Globus pallidus (tissue), 1 donor: ENCODE measurements around the gene KRTAP10-7.
"Not testable (repeated sequence)": the region's sequence is repeated elsewhere in the genome, so short reads cannot be mapped to it uniquely, and the experiment has no call there.

Experiments used
- DNase-seq: peaks from one replicate; pipeline ENCODE4 v3.0.0-alpha.2; 2015; ENCODE audit warnings: low spot score

KRTAP10-7 gene

DNA sequence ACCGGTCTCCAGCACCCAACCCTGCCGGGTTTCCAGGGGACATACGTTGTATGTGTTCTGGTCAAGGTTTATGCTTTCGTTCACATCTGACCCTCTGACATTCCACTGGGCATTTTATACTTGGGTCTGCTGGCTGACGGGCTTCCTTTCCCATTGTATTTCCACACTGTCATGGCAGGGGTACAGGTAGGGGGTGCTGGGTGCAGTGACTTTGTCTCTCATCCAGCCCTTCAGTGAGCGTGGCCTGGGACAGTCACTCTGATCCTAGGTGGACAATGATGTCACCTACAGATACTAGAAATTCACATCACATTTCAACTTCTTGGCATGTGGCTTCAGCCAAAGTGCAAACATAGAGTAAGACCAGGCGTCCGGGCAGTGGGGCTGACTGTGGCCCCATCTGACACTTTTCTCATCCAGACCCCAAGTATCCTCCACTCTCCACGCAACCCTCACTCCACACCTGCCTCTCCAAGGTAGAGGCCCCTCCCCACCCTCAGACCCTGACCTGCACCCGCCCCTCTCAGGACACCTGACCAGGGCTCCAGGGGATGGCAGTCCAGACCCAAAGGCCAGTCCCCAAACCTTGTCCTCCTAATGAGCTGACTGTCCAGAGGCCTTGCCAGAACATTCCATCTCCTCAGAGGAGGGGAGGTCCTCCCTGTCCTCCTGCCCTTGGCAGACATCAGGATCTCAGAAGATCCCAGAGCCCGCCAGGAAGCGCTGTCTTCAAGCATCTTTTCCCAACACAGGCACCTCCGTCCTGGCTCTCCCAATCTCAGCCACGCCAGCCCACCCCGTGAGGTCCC lies 36.0 kb downstream of the KRTAP10-7 start:
- no peak for DNase-seq

DNA sequence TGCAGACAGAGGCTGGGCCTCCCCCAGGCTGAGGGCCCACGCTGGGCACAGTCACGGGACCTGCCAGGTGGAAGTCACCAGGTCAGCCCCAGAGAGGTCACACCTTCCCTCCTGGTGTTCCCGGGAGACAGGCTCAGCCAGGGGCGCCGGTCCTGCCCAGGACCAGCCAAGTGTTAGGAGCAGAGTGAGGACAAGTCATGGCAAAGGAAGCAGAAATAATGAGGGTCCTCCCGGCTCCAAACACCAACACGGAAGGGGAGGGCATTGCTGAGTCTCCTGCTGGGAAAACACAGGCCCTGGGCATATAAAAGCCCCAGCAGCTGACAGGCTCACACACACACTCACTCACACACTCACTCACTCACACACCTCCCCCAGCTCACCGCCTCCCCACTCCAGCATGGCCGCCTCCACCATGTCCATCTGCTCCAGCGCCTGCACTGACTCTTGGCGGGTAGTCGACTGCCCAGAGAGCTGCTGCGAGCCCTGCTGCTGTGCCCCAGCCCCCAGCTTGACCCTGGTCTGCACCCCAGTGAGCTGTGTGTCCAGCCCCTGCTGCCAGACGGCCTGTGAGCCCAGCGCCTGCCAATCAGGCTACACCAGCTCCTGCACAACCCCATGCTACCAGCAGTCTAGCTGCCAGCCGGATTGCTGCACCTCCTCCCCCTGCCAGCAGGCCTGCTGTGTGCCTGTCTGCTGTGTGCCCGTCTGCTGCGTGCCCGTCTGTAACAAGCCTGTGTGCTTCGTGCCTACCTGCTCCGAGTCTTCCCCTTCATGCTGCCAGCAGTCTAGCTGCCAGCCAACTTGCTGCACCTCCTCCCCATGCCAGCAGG lies 36.8 kb downstream of the KRTAP10-7 start, which contains the start of gene KRTAP10-10:
TSS of gene KRTAP10-10 (plus strand) at position 339 of the 833 bp plus-strand sequence. CDS start at position 401, 62 bp downstream.
- no peak for DNase-seq

DNA sequence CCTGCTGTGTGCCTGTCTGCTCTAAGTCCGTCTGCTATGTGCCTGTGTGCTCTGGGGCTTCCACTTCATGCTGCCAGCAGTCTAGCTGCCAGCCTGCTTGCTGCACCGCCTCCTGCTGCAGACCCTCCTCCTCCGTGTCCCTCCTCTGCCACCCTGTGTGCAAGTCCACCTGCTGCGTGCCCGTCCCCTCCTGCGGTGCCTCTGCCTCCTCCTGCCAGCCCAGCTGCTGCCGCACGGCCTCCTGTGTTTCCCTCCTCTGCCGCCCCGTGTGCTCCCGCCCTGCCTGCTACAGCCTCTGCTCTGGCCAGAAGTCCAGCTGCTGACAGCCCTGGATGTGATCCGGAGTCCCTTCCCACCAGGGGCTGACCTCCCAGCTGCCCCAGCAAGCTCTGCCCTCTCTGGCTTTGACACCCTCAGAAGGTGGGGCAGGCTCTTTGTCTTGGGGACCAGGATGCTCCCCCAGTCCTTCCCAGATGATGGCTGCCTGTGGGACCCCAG lies 37.5 kb downstream of the KRTAP10-7 start:
- DNase-seq: not testable (repeated sequence)

DNA sequence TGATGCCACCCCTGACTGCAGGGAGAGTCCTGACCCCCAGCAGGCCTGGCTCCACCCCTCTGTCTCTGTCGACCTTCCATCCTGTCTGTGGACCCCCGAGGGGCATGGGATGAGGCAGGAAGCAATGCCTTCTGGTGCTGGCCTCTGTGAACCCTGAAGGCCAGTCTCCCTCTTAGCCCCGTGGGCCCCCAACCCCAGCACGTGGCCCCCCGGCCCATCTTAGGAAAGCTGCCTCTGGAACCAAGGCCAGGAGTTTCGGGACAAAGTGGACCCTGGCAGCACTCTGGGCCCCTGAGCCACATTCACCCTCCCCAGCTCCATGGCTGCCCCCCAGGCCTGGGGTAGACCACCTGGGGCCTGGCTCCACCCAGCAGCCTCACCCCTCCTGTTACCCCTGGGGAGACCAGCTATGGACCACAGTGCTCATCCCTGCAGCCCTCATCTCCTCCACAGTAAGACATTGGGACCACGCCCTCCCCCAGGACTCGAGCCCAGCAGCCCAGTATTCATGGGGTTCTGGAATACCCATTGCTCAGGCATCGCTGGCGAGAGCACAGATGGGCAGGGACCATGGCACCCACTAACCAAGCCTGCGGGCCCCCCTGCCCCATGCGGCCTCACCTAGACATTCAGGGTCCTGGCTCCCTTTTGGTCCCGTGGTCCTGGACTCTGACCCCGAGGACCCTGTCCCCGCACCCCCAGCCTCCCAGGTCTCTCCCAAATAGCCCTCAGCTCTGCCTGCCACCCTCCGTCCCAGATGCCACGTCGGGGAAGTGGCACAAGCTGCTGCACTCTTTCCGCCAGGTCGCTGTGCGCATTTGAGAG lies 38.3 kb downstream of the KRTAP10-7 start:
- DNase-seq: not testable (repeated sequence)

DNA sequence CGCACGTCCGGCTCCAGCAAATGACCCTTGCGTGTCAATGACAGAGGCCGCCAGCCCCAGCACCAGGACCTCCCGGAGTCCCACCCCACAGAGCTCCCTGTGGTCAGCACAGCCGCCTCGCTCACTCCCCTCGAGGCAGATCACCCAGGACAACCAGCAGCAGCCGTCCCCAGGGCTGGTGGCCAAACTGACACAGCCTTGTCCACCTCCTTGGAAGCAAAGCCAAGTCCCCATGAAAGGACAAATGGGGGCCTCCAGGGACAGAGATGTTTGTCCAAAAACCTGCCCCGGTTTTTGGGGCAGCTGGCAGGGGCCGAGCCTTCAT lies 38.9 kb downstream of the KRTAP10-7 start:
- DNase-seq: no peak

DNA sequence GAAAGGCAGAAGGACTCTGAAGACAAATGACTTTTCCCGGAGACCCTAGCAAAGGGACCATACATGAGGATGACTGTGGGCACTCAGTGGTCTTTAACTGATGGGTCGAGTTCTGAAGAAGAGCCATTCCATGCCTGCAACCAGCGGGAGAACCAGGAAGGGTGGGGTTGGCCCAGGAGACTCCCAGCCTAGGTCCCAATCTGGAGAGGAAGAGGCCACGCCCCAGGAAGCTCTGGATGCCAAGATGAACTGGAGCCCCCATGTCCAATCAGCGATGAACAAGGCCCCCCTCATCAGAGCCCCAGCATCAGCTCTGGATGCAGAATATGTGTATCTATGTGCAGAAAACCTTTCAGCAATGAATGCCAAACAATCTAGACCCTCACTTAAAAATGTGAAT lies 40.4 kb downstream of the KRTAP10-7 start:
- no peak for DNase-seq

DNA sequence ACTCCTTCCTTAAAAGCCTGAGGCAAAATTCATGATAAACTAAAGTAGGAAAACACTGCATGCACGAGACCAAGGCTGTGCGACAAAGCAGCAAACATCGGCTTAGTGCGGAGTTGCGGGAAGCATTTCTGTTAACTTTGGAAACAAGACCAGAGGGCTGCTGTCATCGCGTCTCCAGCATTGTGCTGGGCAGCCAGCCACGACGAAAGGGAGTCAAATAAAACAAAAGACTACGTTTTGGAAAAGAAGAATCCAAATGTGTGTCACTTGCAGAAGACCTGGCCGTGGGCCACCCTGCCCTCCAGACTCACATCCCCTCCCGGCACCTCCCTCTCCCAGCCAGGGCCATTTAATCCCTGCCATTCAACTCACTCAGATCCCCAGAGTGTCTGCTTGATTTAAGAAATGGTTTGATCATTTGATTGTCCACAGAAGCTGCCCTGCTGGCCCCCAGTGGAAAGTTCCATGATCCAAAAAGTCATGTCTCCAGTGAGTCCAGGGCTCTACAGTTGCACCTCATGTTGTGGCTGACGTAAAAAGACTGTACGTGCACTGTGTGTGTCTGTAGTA lies 43.4 kb downstream of the KRTAP10-7 start:
- no peak for DNase-seq

DNA sequence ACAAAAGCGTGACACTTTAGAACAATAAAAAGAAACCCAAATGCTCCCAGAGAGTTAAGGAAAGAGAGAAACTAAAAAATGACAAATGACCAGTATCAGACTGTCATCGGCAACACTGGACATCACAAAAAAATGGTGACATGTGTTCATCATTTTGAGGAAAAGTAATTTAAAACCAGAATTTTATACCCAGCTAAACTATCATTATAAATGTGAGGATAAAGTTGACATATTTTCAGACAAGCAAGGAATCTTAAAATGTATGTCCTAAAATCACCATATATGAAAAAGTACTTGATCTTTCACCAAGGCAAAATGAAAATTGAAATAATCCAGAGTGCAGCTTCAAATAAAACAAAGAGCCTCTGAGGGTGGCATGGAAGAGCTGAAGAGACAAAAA lies 44.5 kb downstream of the KRTAP10-7 start:
- no peak for DNase-seq

DNA sequence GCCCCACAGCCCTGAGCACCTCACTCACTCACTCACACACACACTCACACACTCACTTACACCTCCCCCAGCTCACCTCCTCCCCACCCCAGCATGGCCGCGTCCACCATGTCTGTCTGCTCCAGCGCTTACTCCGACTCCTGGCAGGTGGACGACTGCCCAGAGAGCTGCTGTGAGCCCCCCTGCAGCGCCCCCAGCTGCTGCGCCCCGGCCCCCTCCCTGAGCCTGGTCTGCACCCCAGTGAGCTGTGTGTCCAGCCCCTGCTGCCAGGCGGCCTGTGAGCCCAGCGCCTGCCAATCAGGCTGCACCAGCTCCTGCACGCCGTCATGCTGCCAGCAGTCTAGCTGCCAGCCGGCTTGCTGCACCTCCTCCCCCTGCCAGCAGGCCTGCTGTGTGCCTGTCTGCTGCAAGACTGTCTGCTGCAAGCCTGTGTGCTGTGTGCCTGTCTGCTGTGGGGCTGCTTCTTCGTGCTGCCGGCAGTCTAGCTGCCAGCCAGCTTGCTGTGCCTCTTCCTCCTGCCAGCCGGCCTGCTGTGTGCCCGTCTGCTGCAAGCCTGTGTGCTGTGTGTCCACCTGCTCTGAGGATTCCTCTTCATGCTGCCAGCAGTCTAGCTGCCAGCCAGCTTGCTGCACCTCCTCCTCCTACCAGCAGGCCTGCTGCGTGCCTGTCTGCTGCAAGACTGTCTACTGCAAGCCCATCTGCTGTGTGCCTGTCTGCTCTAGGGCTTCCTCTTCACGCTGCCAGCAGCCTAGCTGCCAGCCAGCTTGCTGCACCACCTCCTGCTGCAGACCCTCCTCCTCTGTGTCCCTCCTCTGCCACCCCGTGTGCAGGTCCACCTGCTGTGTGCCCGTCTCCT lies 46.2 kb downstream of the KRTAP10-7 start, which contains the start of gene KRTAP10-11:
TSS of gene KRTAP10-11 (plus strand) at position 49 of the 856 bp plus-strand sequence. CDS start at position 94, 45 bp downstream.
- DNase-seq: not testable (repeated sequence)

DNA sequence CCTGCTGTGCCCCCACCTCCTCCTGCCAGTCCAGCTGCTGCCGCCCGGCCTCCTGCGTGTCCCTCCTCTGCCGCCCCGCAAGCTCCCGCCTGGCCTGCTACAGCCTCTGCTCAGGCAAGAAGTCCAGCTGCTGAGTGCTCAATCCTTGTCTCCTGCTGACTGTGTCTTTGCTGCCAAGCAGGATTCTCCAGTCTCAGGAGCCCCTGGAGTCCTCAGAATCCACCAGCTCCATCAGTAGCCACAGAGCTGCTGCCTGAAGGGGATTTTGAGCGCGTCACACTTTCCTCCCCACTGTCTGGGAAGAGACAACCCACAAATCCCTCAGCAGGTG lies 46.8 kb downstream of the KRTAP10-7 start:
- DNase-seq: no peak

DNA sequence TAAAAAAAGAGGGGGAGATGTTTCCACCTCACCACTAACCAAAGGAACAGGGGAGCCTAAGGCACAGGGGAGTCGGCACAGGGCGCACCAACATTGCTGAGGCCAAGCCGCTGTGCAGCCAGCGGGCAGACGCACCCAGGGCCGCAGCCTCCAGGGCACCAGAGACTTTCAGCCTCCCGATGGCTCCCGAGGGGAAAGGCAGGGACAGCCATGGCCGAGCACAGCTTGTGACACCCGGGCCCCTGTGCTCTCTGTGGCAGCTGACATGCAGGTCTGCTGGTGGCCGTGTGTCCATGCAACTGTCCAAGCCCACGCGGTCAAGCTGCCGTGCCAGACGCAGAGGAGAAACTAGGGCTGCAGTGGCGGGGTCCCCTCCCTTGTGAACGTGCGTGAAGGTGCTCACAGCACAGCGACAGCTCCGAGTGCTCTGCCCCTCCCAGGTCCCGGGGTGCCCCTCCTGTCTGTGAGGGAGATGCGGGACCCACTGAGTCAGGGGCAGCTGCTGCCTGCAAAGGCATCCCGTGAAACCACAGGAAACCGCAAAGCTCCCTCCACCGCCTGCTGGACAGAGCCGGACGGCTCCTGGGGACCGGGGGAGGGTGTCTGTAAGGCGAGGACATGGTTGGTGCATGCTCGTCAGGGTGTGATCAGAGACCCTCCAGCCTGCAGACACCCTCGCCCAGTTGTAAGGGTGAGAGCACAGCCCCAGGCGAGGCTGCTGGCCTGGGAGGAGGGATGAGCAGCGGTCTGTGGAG lies 48.3 kb downstream of the KRTAP10-7 start:
- DNase-seq: no peak

DNA sequence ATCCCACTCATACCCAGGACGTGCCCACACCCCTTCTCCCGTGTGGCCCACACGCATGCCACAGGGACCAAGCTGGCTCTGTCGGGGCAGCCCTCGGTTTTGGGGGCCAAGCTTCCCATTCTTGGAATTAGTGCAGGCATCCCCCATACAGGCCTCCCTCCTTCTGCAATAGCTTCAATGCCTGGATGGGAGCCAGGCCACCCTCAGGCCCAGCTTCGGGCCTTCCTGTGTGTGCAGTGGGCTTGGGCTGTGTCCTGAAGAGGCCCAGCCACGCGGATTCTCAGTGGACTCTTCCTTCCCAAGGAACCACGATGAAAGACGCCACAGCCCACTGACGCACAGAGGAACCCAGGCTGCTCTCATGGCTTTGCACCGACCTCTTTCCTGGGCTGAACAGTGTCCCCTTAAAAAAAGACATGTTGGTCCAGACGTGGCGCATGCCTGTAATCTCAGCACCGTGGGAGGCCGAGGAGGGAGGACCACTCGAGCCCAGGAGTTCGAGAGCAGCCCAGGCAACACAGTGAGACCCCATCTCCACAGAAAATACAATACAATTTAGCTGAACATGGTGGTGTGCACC lies 49.2 kb downstream of the KRTAP10-7 start:
- DNase-seq: no peak

DNA sequence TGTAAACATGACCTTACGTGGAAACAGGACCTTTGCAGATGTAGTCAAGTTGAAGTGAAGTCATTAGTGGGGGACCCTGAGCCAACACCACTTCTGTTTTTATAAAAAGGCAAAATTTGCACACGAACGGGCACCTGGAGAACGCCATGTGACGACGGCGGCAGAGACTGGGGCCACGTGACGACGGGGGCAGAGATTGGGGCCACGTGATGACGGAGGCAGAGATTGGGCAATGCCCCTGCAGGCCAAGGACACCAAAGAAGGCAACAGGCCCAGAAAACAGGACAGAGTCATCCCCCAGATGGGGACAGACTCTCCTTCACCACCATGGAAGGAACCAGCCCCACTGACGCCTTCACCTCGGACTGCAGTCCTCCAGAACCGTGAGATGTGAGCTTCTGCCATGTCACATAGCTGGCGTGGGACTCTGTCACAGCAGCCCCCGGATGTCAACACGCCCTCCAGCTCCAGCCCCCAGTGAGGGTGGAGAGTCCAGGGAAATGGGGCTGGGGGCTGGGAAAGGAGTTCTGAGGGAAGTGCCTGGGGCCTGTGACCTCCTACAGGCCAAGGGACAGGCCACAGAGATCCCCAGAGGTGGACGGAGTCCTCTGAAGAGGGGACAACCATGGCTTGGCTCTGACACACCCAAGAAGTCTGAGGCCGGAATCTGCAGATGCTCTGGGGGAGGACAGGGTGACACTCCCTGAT lies 50.0 kb downstream of the KRTAP10-7 start:
- no peak for DNase-seq

DNA sequence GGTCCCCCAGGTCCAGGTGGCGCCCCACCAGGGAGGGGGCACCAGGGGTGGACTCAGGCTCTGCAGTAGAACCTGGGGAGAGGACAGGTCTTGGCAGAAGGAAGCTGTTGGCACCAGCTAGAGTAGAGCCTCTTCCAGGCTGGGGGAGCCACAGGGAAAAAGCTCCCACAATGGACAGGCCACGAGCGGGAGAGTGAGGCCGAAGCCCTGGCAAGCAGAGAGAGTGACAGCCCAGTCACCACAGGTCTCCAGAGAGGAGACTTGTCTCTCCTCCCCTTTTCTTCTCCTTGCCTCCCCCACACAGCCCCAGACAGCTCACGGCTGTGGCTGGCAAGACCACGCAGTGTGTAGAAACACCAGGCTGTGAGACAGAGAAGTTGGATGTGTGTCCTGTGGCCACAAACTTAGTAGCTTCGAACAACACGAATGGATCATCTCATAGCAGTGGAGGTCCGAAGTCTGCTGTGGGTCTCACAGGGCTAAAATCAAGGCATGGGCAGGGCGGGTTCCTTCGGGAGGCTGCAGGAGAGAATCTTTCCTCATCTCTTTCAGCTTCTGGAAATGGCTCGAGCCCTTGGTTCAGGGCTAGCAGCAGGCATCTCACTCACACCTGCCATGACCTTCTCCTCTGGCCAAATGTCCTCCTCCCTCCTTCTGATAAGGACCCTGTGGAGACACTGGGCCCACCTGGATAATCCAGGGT lies 50.7 kb downstream of the KRTAP10-7 start:
- DNase-seq: no peak
